HG03139 (cell line): Measurements from ENCODE around the gene SUGCT.
"Not testable (repeated sequence)": the region's sequence is repeated elsewhere in the genome, so short reads cannot be mapped to it uniquely, and the experiment has no call there.

Source experiments
- ATAC-seq: cut with Tn5 transposase; IDR thresholded peaks from one replicate; pipeline ENCODE4 v1.9.1; 2021; ENCODE audit not compliant: unreplicated experiment

SUGCT gene

GRCh38 chr7:40604601-40605438 lies 470.0 kb downstream of the SUGCT start:
- ATAC-seq: peak; percentile 88

GRCh38 chr7:40608321-40609075 lies 473.7 kb downstream of the SUGCT start:
- ATAC-seq: no peak

- ATAC-seq: no peak
Observed at GRCh38 chr7:40610461-40610860, 475.7 kb downstream of the SUGCT start.

GRCh38 chr7:40611095-40611871 lies 476.5 kb downstream of the SUGCT start:
- no peak for ATAC-seq

GRCh38 chr7:40612298-40612697 lies 477.5 kb downstream of the SUGCT start:
- ATAC-seq: no peak

- no peak for ATAC-seq
Observed at GRCh38 chr7:40619647-40620046, 484.8 kb downstream of the SUGCT start.

GRCh38 chr7:40621592-40621998 lies 486.8 kb downstream of the SUGCT start:
- ATAC-seq: no peak

- no peak for ATAC-seq
Observed at GRCh38 chr7:40622941-40623501, 488.2 kb downstream of the SUGCT start.

GRCh38 chr7:40623863-40624262 lies 489.1 kb downstream of the SUGCT start:
- ATAC-seq: no peak

GRCh38 chr7:40627361-40627760 lies 492.6 kb downstream of the SUGCT start:
- ATAC-seq: not testable (repeated sequence)

GRCh38 chr7:40629891-40630290 lies 495.1 kb downstream of the SUGCT start:
- no peak for ATAC-seq

GRCh38 chr7:40634118-40634517 lies 499.3 kb downstream of the SUGCT start:
- ATAC-seq: no peak

GRCh38 chr7:40638545-40639320 lies 503.9 kb downstream of the SUGCT start:
- no peak for ATAC-seq

GRCh38 chr7:40640566-40640965 lies 505.8 kb downstream of the SUGCT start:
- ATAC-seq: no peak

GRCh38 chr7:40641701-40642100 lies 506.9 kb downstream of the SUGCT start:
- no peak for ATAC-seq

- no peak for ATAC-seq
Observed at GRCh38 chr7:40643664-40644063, 508.9 kb downstream of the SUGCT start.

- no peak for ATAC-seq
Observed at GRCh38 chr7:40644454-40645188, 509.8 kb downstream of the SUGCT start.

- no peak for ATAC-seq
Observed at GRCh38 chr7:40645197-40645596, 510.4 kb downstream of the SUGCT start.

GRCh38 chr7:40646717-40647116 lies 511.9 kb downstream of the SUGCT start:
- ATAC-seq: no peak

- ATAC-seq: no peak
Observed at GRCh38 chr7:40647719-40648118, 512.9 kb downstream of the SUGCT start.
